Loucy (cell line): ENCODE results near the gene TNFSF12.

Experiments used
- CTCF ChIP-seq: fragments of 200-600 bp; sonication (generic); conservative IDR thresholded peaks from 2 replicates; pipeline ENCODE4 v1.5.1; 2014; ENCODE audit warnings: mild to moderate bottlenecking, antibody characterized with exemption, low read length
- EZH2phosphoT487 ChIP-seq: fragments of 200-600 bp; IDR thresholded peaks from 2 replicates; pipeline ENCODE4 v1.6.1; 2018; ENCODE audit warnings: antibody characterized with exemption, mild to moderate bottlenecking, moderate library complexity, borderline replicate concordance

GRCh38 chr17:7589204-7589868 lies 40.5 kb downstream of the TNFSF12 start:
- TF ChIP-seq CTCF (no peak), EZH2phosphoT487 (no peak)
